HL-60/S4 treated with retinoic acid at 250 ng/mL for 4 days and 3 days (cell line): ENCODE data around the gene MDFIC2.
"Not testable (repeated sequence)": the region's sequence is repeated elsewhere in the genome, so short reads cannot be mapped to it uniquely, and the experiment has no call there.

Experiments
- in situ Hi-C: fragments of 300-500 bp; cut with MboI; formaldehyde crosslinking; loops from 2 replicates; pipeline ENCODE4 v1.7.0; 2022; ENCODE audit warnings: low sequenced_read_pairs

The MDFIC2 gene

GRCh38 chr3:70264122-70264780, 48.2 kb downstream of the MDFIC2 start:
- in situ Hi-C loops, result no loop called here

GRCh38 chr3:70261283-70261682, 51.2 kb downstream of the MDFIC2 start:
- in situ Hi-C loops, result no loop called here

GRCh38 chr3:70256566-70256965, 55.9 kb downstream of the MDFIC2 start:
- in situ Hi-C loops, result no loop called here

- in situ Hi-C loops, result no loop called here
Measured at GRCh38 chr3:70250492-70250891, 61.9 kb downstream of the MDFIC2 start.

- in situ Hi-C loops, result no loop called here
Measured at GRCh38 chr3:70249509-70250160, 62.8 kb downstream of the MDFIC2 start.

- in situ Hi-C loops, result no loop called here
Measured at GRCh38 chr3:70248856-70249255, 63.6 kb downstream of the MDFIC2 start.

- in situ Hi-C loops, result no loop called here
Measured at GRCh38 chr3:70247955-70248354, 64.5 kb downstream of the MDFIC2 start.

- in situ Hi-C loops, result no loop called here
Measured at GRCh38 chr3:70245746-70246525, 66.5 kb downstream of the MDFIC2 start.

GRCh38 chr3:70244422-70244821, 68.0 kb downstream of the MDFIC2 start:
- in situ Hi-C loops, result no loop called here

GRCh38 chr3:70242297-70242882, 70.0 kb downstream of the MDFIC2 start:
- in situ Hi-C loops, result no loop called here

- in situ Hi-C loops, result no loop called here
Measured at GRCh38 chr3:70233812-70234211, 78.6 kb downstream of the MDFIC2 start.

- in situ Hi-C loops, result no loop called here
Measured at GRCh38 chr3:70233112-70233511, 79.3 kb downstream of the MDFIC2 start.

- in situ Hi-C loops, result no loop called here
Measured at GRCh38 chr3:70231266-70231701, 81.2 kb downstream of the MDFIC2 start.

- in situ Hi-C loops, result no loop called here
Measured at GRCh38 chr3:70227437-70227836, 85.0 kb downstream of the MDFIC2 start.

GRCh38 chr3:70225146-70225545, 87.3 kb downstream of the MDFIC2 start:
- in situ Hi-C loops, result no loop called here

- in situ Hi-C loops, result no loop called here
Measured at GRCh38 chr3:70224337-70224736, 88.1 kb downstream of the MDFIC2 start.

GRCh38 chr3:70218471-70218870, 94.0 kb downstream of the MDFIC2 start:
- in situ Hi-C loops, result no loop called here

- in situ Hi-C loops, result not testable (repeated sequence)
Measured at GRCh38 chr3:70211274-70211673, 101.2 kb downstream of the MDFIC2 start.

GRCh38 chr3:70201975-70202374, 110.5 kb downstream of the MDFIC2 start:
- in situ Hi-C loops, result no loop called here

GRCh38 chr3:70189884-70190473, 122.5 kb downstream of the MDFIC2 start:
- in situ Hi-C loops, result no loop called here

- in situ Hi-C loops, result no loop called here
Measured at GRCh38 chr3:70186221-70186620, 126.2 kb downstream of the MDFIC2 start.
